K562 (cell line): ENCODE results near the gene KRTAP1-5. TPM values are rescaled to one million over a fixed set of nuclear protein-coding genes. Genes with fewer than 3 reads are reported as not detected.

Experiments used
- ATAC-seq: fragments of 200-7000 bp; cut with Tn5 transposase; 3 replicates; pipeline ENCODE4 v1.9.1; 2020; ENCODE audit warnings: moderate library complexity
- BruUV-seq: library from RNA; stranded (reverse); fragments of 400-500 nt; replicated peaks from 2 replicates; lab custom pipeline; 2021; lab: Mats Ljungman, UMichigan
- CTCF ChIA-PET: fragments of 300-600 bp; formaldehyde crosslinking; extraction: SDS; loops from one replicate; lab custom pipeline; 2021; ENCODE audit warnings: low intra/inter-chr PET ratio; lab: Yijun Ruan, JAX
- POLR2A ChIA-PET: fragments of 300-600, 350-650 bp; sonication (Branson Sonifier 250); formaldehyde crosslinking; extraction: SDS; loops from one replicate; lab custom pipeline; 2021; ENCODE audit warnings: antibody characterized with exemption, inconsistent platforms; lab: Yijun Ruan, JAX
- DNase-seq, 4 experiments: peaks; one replicate each; pipeline versions ENCODE4 v3.0.0 to v3.0.0-alpha.2; 2011 to 2018; ENCODE audit warnings: low spot score in 3 of 4, mixed read lengths in 3 of 4; ENCODE audit errors: extremely low read depth in 1 of 4
- FAIRE-seq: peaks from 2 replicates; lab custom pipeline; 2011; peaks lifted over from hg19 to GRCh38; lab: Jason Lieb, UNC
- H2AFZ ChIP-seq: 2 replicates; pipeline ENCODE4 v1.6.0; 2011; ENCODE audit warnings: low read depth, low read length, control low read depth, inconsistent platforms
- H3K27ac ChIP-seq: fragments of 200-600 bp; 3 replicates; pipeline ENCODE4 v1.8.0; 2011; ENCODE audit warnings: low read depth, mild to moderate bottlenecking, control low read depth, inconsistent platforms, low read length, moderate library complexity, mixed read lengths; ENCODE audit errors: extremely low read depth
- H3K27me3 ChIP-seq, 2 experiments: fragments of 300-600 bp in 1 of 2; 2 replicates in 1 of 2; 3 replicates in 1 of 2; pipeline versions ENCODE4 v1.6.0 to v1.8.0; 2011; ENCODE audit warnings: inconsistent platforms in 2 of 2, low read length in 2 of 2, mild to moderate bottlenecking in 1 of 2, mixed read lengths in 1 of 2, moderate library complexity in 1 of 2; ENCODE audit not compliant: control insufficient read depth in 2 of 2, insufficient read depth in 2 of 2
- H3K36me3 ChIP-seq: fragments of 300-600 bp; 3 replicates; pipeline ENCODE4 v1.8.0; 2011; ENCODE audit warnings: mild to moderate bottlenecking, low read length, inconsistent platforms; ENCODE audit not compliant: control insufficient read depth, insufficient read depth
- H3K4me1 ChIP-seq, 2 experiments: fragments of 200-600 bp in 1 of 2; replicated peaks in 1 of 2; 2 replicates in 1 of 2; 3 replicates in 1 of 2; pipeline versions ENCODE4 v1.5.1 to v1.8.0; 2011; ENCODE audit warnings: inconsistent platforms in 2 of 2, low read length in 2 of 2, mild to moderate bottlenecking in 1 of 2, mixed read lengths in 1 of 2, moderate library complexity in 1 of 2; ENCODE audit not compliant: control insufficient read depth in 2 of 2, insufficient read depth in 2 of 2
- H3K4me2 ChIP-seq: 2 replicates; pipeline ENCODE4 v1.6.1; 2011; ENCODE audit warnings: low read length, control low read depth, inconsistent platforms, mixed read lengths; ENCODE audit not compliant: insufficient read depth
- H3K4me3 ChIP-seq: fragments of 200-600 bp; sonication (generic), shearing (Covaris generic); 2 replicates; pipeline ENCODE4 v1.5.1; 2016; ENCODE audit warnings: control low read depth, inconsistent platforms
- H3K79me2 ChIP-seq: fragments of 200-600 bp; 3 replicates; pipeline ENCODE4 v1.8.0; 2011; ENCODE audit warnings: low read length, inconsistent platforms; ENCODE audit not compliant: control insufficient read depth, insufficient read depth
- H3K9ac ChIP-seq, 2 experiments: 2 replicates each; pipeline versions ENCODE4 v1.6.0 to v1.6.1; 2011; ENCODE audit warnings: low read depth in 2 of 2, low read length in 2 of 2, control low read depth in 1 of 2, inconsistent platforms in 1 of 2, mild to moderate bottlenecking in 1 of 2, mixed read lengths in 1 of 2; ENCODE audit not compliant: insufficient read depth in 1 of 2
- H3K9me1 ChIP-seq: one replicate; pipeline ENCODE4 v1.6.0; 2011; ENCODE audit warnings: inconsistent platforms, mild to moderate bottlenecking, low read length, moderate library complexity; ENCODE audit not compliant: control insufficient read depth, insufficient read depth
- H3K9me3 ChIP-seq: replicated peaks from 2 replicates; pipeline ENCODE4 v1.5.1; 2011; ENCODE audit warnings: low read depth, low read length, inconsistent platforms; ENCODE audit not compliant: control insufficient read depth, insufficient read depth
- H4K20me1 ChIP-seq: replicated peaks from 2 replicates; pipeline ENCODE4 v1.6.1; 2011; ENCODE audit warnings: low read length, inconsistent platforms, mixed read lengths; ENCODE audit not compliant: control insufficient read depth, insufficient read depth
- CHCHD3 ChIP-seq: fragments of 250-450 bp; sonication (Bioruptor Pico); IDR thresholded peaks from 2 replicates; pipeline ENCODE4 v2.1.2; 2022; ENCODE audit warnings: mild to moderate bottlenecking
- CREB3 ChIP-seq: fragments of 450-650 bp; conservative IDR thresholded peaks from 2 replicates; pipeline ENCODE4 v1.6.1; 2016; ENCODE audit warnings: missing genetic modification characterization, low read depth, mild to moderate bottlenecking, missing compliant biosample characterization, moderate library complexity
- ERF ChIP-seq: fragments of 450-650 bp; formaldehyde crosslinking; IDR thresholded peaks from 2 replicates; pipeline ENCODE4 v1.4.0; 2020; ENCODE audit warnings: mild to moderate bottlenecking, mixed read lengths
- HNRNPH1 ChIP-seq: fragments of 200-400 bp; formaldehyde crosslinking; optimal IDR thresholded peaks from 2 replicates; pipeline ENCODE3; 2017; ENCODE audit warnings: low read depth, mild to moderate bottlenecking, low read length, moderate library complexity
- NR2F6 ChIP-seq: fragments of 450-650 bp; formaldehyde crosslinking; IDR thresholded peaks from 2 replicates; pipeline ENCODE4 v1.4.0; 2020; ENCODE audit warnings: mild to moderate bottlenecking
- POLR3A ChIP-seq: IDR thresholded peaks from 2 replicates; pipeline ENCODE4 v1.6.1; 2011; ENCODE audit warnings: borderline replicate concordance, mild to moderate bottlenecking, moderate library complexity; ENCODE audit not compliant: insufficient read length, insufficient read depth; ENCODE audit errors: extremely low read depth
- POU5F1 ChIP-seq: fragments of 150-350 bp; IDR thresholded peaks from 2 replicates; pipeline ENCODE4 v1.6.1; 2014; ENCODE audit warnings: borderline replicate concordance, low read length, low read depth, mild to moderate bottlenecking; ENCODE audit not compliant: partially characterized antibody
- RUNX1 ChIP-seq: sonication (generic); IDR thresholded peaks from 2 replicates; pipeline ENCODE4 v1.6.1; 2016; ENCODE audit warnings: antibody characterized with exemption, low read depth
- SMARCA5 ChIP-seq: fragments of 450-650 bp; IDR thresholded peaks from 2 replicates; pipeline ENCODE4 v1.6.1; 2016
- SOX6 ChIP-seq: fragments of 450-650 bp; IDR thresholded peaks from 2 replicates; pipeline ENCODE4 v1.6.1; 2014; ENCODE audit warnings: mild to moderate bottlenecking
- SRSF7 ChIP-seq: fragments of 200-400 bp; formaldehyde crosslinking; optimal IDR thresholded peaks from 2 replicates; pipeline ENCODE3; 2017; ENCODE audit warnings: mild to moderate bottlenecking, low read depth, low read length
- THRAP3 ChIP-seq: fragments of 450-650 bp; IDR thresholded peaks from 2 replicates; pipeline ENCODE4 v1.6.1; 2016; ENCODE audit warnings: mild to moderate bottlenecking, inconsistent platforms, borderline replicate concordance
- ZNF175 ChIP-seq: fragments of 200-800 bp; sonication (Bioruptor generic); IDR thresholded peaks from 2 replicates; pipeline ENCODE4 v1.6.1; 2016; ENCODE audit warnings: low read depth, mild to moderate bottlenecking, missing genetic modification characterization, missing compliant biosample characterization
- ZNF586 ChIP-seq: fragments of 450-650 bp; formaldehyde crosslinking; conservative IDR thresholded peaks from 2 replicates; pipeline ENCODE4 v1.4.0; 2020; ENCODE audit warnings: mild to moderate bottlenecking, moderate library complexity
- WGBS: fragments of 100-300 bp; shearing (Covaris generic); methylation state at CpG from one replicate; pipeline ENCODE4 v1.1.6; 2016; ENCODE audit warnings: low coverage, mixed read lengths; ENCODE audit not compliant: insufficient coverage; ENCODE audit errors: missing lambda C conversion rate; 5-methylcytosine and 5-hydroxymethylcytosine counted together
- in situ Hi-C: fragments of 300-500 bp; cut with MboI; formaldehyde crosslinking; loops from 4 replicates; pipeline ENCODE4 v1.15.0; 2018; ENCODE audit warnings: inconsistent platforms, mixed read lengths
- intact Hi-C: fragments of 100-400 bp; cut with micrococcal nuclease; formaldehyde crosslinking; loops from 2 replicates; pipeline ENCODE4 v1.14.2; 2022
- polyA plus RNA-seq, 8 experiments: library from polyadenylated mRNA; depleted of rRNA in 4 of 8; stranded (reverse) in 5 of 8; unstranded in 3 of 8; fragments of >200 nt; fragmentation: Nextera tagmentation in 2 of 8; fragmentation: Illumina TruSeq in 1 of 8; extraction: Ambion mirVana in 2 of 8; extraction: Trizol in 1 of 8; gene quantifications; 2 replicates each; pipeline versions ENCODE4 v1.2.1 to v1.2.3, GENCODE V29; 2011 to 2014; ENCODE audit warnings: inconsistent platforms in 1 of 8, missing spikeins in 1 of 8
- total RNA-seq, 7 experiments: library from RNA; depleted of rRNA in 6 of 7; stranded (reverse); fragments of >200 nt in 6 of 7; fragmentation: Illumina TruSeq in 2 of 7; extraction: Trizol in 2 of 7; gene quantifications; 2 replicates each; pipeline versions ENCODE4 v1.2.1 to v1.2.3, GENCODE V29; 2011 to 2021; ENCODE audit warnings: low replicate concordance in 1 of 7

The KRTAP1-5 gene
- total and polyA plus RNA-seq, 9 of the 15 experiments (the other 6 are each of a cell fraction or from before 2014, with no cell fraction given), result not detected

GRCh38 chr17:41012326-41013120, 14.5 kb downstream of the KRTAP1-5 start:
- Histone ChIP-seq H3K27ac (no peak overlapping the region), H3K4me1 (no peaks in the 10 kb centered on the region), H3K9me3 (no peaks in the 10 kb centered on the region), H3K4me3 (no peak overlapping the region), H4K20me1 (no peaks in the 10 kb centered on the region), H2AFZ (no peak overlapping the region), H3K27me3 (peaks cover 0 to 6% of the 10 kb centered on the region in 2 experiments; a peak in 3 of 5 replicates), H3K9me1 (no peaks in the 10 kb centered on the region), H3K79me2 (no peaks in the 10 kb centered on the region), H3K36me3 (no peaks in the 10 kb centered on the region), H3K9ac (no peak overlapping the region), H3K4me2 (no peak overlapping the region)
- in situ Hi-C loops, result no loop called here
- no peak for TF ChIP-seq HNRNPH1
- no peak for TF ChIP-seq CREB3 (tag)
- TF ChIP-seq NR2F6, result no peak
- TF ChIP-seq RUNX1, result no peak
- TF ChIP-seq POU5F1, result no peak
- TF ChIP-seq SMARCA5, result no peak
- no peak for TF ChIP-seq ERF
- TF ChIP-seq POLR3A, result no peak
- no peak for TF ChIP-seq SOX6
- no peak for TF ChIP-seq ZNF586 (CRISPR knock-in tag)
- no peak for TF ChIP-seq CHCHD3 (CRISPR knock-in tag)
- no peak for TF ChIP-seq SRSF7
- TF ChIP-seq ZNF175 (CRISPR knock-in tag), result no peak
- TF ChIP-seq THRAP3, result no peak
- DNase-seq, result no peak
- BruUV-seq, result no TSS peak
- ChIA-PET CTCF (no interaction called here), POLR2A (no interaction called here)
- no peak for ATAC-seq
- intact Hi-C loops, result no loop called here
- WGBS, result under 1% methylated on average over 6 of the region's 6 CpGs
- no peak for FAIRE-seq
